ENCODE results near the gene RNF26.
A peak's percentile ranks its signal among the peaks of the same experiment; 100 is the strongest.

RNF26 gene

DNA sequence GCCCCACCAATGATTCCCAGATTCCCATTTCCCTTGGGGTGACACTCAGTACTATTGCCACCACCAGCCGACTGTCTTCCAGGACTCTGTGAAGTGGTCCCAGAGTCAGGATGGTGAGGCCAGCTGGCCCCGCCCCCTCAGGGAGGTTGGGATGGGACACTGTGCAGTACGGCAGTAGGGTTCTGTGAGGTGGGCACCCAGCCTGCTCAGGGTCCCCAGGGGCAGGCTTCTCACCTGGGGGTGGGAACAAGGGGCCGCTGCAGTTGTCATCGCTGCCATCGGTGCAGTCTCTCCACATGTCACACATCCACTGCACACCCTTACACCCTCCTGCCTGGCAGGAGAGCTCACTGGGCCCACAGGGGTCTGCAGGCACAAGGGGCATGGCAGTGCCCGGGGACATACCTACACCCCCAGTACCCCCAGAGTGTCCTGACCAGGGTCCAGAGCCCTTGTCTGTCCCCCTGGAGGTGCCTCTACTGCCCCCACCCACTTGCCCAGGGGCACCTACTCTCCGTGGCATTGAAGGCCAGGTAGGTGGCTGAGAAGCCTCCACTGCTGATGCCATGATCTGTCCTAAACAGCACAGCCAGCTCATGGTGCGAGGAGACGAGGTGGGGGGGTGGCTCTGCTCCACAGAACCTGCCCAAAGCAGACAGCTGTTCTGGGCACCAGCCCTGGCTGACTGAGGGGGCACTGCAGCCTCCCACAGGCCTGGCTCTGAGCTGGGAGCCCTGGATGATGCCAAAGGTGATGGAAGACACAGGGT is 8.2 kb downstream of the RNF26 start:
- Histone ChIP-seq H3K4me1 (ENCODE audit: insufficient read depth, low read length) (peaks cover 19% of the 10 kb centered on the region), H2AFZ (ENCODE audit: low read depth, low read length) (no peak overlapping the region), H3K36me3 (ENCODE audit: insufficient read depth, low read length) (no peaks in the 10 kb centered on the region), H3K4me3 (ENCODE audit: low read length) (no peak overlapping the region), H3K27me3 (ENCODE audit: insufficient read depth, low read length) (peaks cover 41% of the 10 kb centered on the region), H3K9me3 (ENCODE audit: low read length) (no peaks in the 10 kb centered on the region)

DNA sequence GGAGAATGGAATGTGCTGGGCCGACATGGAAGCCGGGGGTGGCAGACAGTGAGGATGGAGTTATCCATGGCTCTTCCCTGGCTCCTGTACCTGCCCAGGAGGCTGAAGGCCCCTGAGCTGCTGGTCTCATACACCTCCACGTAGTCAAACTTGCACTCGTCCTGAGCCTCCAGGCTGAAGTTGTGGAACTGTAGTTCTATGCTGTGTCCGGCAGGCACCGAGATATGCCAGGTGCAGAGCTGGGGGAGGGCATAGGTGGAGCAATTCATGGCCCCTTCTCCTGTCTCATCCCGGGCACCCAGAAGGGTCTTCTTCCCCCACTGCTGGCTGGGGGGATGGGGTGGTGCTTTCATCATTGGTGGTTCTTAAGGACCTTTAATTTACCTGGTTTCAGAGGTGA is 9.4 kb downstream of the RNF26 start:
- H3K4me1 ChIP-seq (ENCODE audit: insufficient read depth, low read length) = peaks cover 12% of the 10 kb centered on the region
- H3K27me3 ChIP-seq (ENCODE audit: insufficient read depth, low read length) = peaks cover 41% of the 10 kb centered on the region
- H3K4me3 ChIP-seq (ENCODE audit: low read length) = no peak overlapping the region
- no peaks in the 10 kb centered on the region for H3K36me3 ChIP-seq (ENCODE audit: insufficient read depth, low read length)
- no peaks in the 10 kb centered on the region for H3K9me3 ChIP-seq (ENCODE audit: low read length)
- H2AFZ ChIP-seq (ENCODE audit: low read depth, low read length) = no peak overlapping the region

DNA sequence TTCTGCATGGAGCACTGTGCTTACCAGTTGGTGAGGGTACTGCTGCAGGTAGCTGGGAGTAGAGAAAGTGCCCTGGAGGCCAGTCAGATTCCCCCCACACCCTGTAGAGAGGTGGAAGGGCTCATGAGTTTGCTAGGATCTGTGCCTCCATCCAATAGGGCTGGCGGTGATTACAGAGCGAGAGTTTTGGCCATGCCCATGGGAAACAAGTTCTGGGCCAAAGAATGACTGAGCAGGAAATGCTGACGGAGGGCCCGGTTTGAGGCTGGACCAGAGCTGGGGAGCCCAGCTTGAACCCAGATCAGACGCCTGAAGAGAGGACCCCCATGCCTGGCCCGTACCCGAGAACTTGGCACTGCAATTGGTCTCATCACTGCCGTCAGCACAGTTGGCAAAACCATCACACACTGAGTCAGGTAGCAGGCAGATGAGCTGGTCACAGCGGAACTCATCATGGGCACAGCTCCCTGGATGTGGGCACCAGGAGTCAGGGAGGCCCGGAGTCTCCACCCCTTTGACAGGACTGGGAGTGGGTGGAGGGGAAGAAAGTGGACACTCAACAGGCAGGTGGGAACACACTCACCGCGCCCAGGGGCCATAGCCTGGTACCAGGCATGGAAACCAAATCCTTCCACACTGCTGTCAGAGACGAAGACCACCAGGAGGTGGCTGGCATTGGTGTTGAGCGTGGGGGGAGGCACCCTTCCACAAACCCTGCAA is 10.1 kb downstream of the RNF26 start:
- Histone ChIP-seq H3K4me1 (ENCODE audit: insufficient read depth, low read length) (peaks cover 12% of the 10 kb centered on the region), H2AFZ (ENCODE audit: low read depth, low read length) (no peak overlapping the region), H3K27me3 (ENCODE audit: insufficient read depth, low read length) (peaks cover 41% of the 10 kb centered on the region)

DNA sequence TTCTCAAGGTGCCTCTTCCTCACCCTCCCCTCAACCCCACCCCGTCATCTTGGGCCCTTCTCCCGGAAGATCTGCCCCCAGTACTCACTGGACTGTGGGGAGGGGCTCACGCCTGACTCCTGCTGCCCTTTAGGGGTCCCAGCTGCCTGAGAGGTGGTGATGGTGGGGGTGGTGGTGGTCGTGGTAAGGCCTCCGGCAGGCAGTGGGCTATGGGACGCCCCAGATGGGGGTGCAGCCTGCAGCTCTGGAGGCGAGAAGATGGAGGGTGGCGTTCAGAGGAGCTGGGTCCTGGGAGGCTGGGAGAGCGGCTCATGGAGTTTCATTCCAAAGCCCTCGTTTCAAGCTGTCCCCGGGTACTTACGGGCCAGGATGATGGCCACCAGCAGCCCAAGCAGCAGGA is 11.4 kb downstream of the RNF26 start:
- H3K9me3 ChIP-seq (ENCODE audit: low read length) = no peaks in the 10 kb centered on the region
- no peak overlapping the region for H2AFZ ChIP-seq (ENCODE audit: low read depth, low read length)
- H3K27me3 ChIP-seq (ENCODE audit: insufficient read depth, low read length) = peaks cover 36% of the 10 kb centered on the region
- no peak overlapping the region for H3K4me3 ChIP-seq (ENCODE audit: low read length)
- peaks cover 9% of the 10 kb centered on the region for H3K4me1 ChIP-seq (ENCODE audit: insufficient read depth, low read length)
- no peaks in the 10 kb centered on the region for H3K36me3 ChIP-seq (ENCODE audit: insufficient read depth, low read length)

More for the DNA sequence above, 10.1 kb downstream of the RNF26 start:
- Histone ChIP-seq H3K9me3 (ENCODE audit: low read length) (no peaks in the 10 kb centered on the region), H3K4me3 (ENCODE audit: low read length) (no peak overlapping the region), H3K36me3 (ENCODE audit: insufficient read depth, low read length) (no peaks in the 10 kb centered on the region)

DNA sequence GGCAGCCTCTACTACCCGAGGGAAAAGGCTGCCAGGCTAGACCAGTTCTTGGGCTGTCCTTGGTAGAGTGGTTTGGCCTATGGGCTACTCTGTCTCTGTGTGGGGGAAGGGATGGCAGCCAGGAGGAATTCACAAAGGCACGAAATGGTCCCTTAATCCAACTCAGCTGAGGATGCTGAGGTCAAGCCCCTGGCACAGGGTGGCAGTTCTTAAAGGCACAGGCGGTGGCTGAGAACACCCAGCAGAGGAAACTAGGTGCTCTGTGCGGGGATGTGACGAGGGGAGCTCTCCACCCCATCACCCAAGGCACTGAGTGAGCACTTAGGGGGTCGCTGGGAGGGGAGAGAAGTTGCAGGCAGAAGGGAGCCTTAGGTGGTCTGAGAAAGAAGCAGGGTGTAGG is 12.3 kb downstream of the RNF26 start, which contains the start of gene MFRP:
TSS of gene MFRP (minus strand) at position 101 of the 400 bp plus-strand sequence. CDS start 192 bp downstream, outside the sequence.
- Histone ChIP-seq H3K36me3 (ENCODE audit: insufficient read depth, low read length) (no peaks in the 10 kb centered on the region), H3K27me3 (ENCODE audit: insufficient read depth, low read length) (peaks cover 27% of the 10 kb centered on the region), H2AFZ (ENCODE audit: low read depth, low read length) (no peak within 1 kb of the TSS), H3K4me1 (ENCODE audit: insufficient read depth, low read length) (no peaks in the 10 kb centered on the region), H3K9me3 (ENCODE audit: low read length) (no peaks in the 10 kb centered on the region), H3K4me3 (ENCODE audit: low read length) (no peak within 1 kb of the TSS)

DNA sequence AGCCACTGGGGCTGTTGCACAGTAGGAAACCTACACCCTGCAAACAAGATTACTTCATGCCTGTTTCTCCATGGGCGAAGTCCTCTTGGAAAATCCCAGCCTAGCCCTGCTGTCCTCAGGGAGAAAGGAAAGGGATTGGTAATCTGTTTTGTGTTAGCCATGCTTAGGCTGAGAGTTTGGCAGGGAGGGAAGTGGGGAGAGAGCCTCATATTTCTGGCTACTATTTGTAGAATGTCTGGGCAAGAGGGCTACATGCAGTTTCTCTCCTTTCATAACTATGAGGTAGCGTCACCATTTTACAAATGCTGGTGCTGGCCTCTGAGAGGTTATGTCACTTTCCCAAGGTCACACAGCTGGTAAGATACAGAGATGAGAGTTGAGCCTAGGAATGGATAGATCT is 12.9 kb downstream of the RNF26 start:
- no peaks in the 10 kb centered on the region for H3K9me3 ChIP-seq (ENCODE audit: low read length)
- H2AFZ ChIP-seq (ENCODE audit: low read depth, low read length) = no peak overlapping the region
- H3K4me1 ChIP-seq (ENCODE audit: insufficient read depth, low read length) = no peaks in the 10 kb centered on the region
- peaks cover 21% of the 10 kb centered on the region for H3K27me3 ChIP-seq (ENCODE audit: insufficient read depth, low read length)
- H3K4me3 ChIP-seq (ENCODE audit: low read length) = no peak overlapping the region
- H3K36me3 ChIP-seq (ENCODE audit: insufficient read depth, low read length) = no peaks in the 10 kb centered on the region

GRCh38 chr11:119347940-119348605 is 13.7 kb downstream of the RNF26 start:
- Histone ChIP-seq H3K27me3 (ENCODE audit: insufficient read depth, low read length) (peaks cover 15% of the 10 kb centered on the region), H3K4me3 (ENCODE audit: low read length) (no peak overlapping the region), H3K4me1 (ENCODE audit: insufficient read depth, low read length) (peaks cover 5% of the 10 kb centered on the region), H3K36me3 (ENCODE audit: insufficient read depth, low read length) (no peaks in the 10 kb centered on the region), H2AFZ (ENCODE audit: low read depth, low read length) (no peak overlapping the region), H3K9me3 (ENCODE audit: low read length) (no peaks in the 10 kb centered on the region)

- Histone ChIP-seq H3K27me3 (ENCODE audit: insufficient read depth, low read length) (peaks cover 3% of the 10 kb centered on the region), H3K4me3 (ENCODE audit: low read length) (no peak overlapping the region), H3K4me1 (ENCODE audit: insufficient read depth, low read length) (peaks cover 15% of the 10 kb centered on the region), H3K9me3 (ENCODE audit: low read length) (no peaks in the 10 kb centered on the region), H3K36me3 (ENCODE audit: insufficient read depth, low read length) (no peaks in the 10 kb centered on the region), H2AFZ (ENCODE audit: low read depth, low read length) (no peak overlapping the region)
These were observed 16.0 kb downstream of the RNF26 start for GRCh38 chr11:119350302-119350701.

DNA sequence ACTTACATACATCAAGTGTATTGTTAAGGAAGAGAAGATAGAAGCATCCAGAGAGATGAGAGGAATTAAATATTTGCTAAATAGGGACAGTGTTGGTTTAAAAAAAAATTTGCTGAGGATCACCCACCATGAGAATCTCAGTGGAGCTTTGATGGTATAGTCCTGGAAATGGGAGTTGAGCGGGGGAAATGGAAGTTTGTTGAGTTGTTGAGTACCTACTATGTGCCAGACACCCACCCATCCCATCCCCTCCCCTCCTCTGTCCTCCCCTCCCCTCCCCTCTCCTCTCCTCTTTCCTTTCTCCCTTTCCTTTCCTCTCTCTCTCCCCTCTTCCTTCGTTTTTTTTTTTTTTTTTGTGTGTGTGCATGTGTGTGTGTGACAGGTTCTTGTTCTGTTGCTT is 16.9 kb downstream of the RNF26 start:
- no peaks in the 10 kb centered on the region for H3K27me3 ChIP-seq (ENCODE audit: insufficient read depth, low read length)
- H3K9me3 ChIP-seq (ENCODE audit: low read length) = no peaks in the 10 kb centered on the region
- peaks cover 24% of the 10 kb centered on the region for H3K4me1 ChIP-seq (ENCODE audit: insufficient read depth, low read length)
- no peak overlapping the region for H2AFZ ChIP-seq (ENCODE audit: low read depth, low read length)
- H3K36me3 ChIP-seq (ENCODE audit: insufficient read depth, low read length) = no peaks in the 10 kb centered on the region
- H3K4me3 ChIP-seq (ENCODE audit: low read length) = no peak overlapping the region

DNA sequence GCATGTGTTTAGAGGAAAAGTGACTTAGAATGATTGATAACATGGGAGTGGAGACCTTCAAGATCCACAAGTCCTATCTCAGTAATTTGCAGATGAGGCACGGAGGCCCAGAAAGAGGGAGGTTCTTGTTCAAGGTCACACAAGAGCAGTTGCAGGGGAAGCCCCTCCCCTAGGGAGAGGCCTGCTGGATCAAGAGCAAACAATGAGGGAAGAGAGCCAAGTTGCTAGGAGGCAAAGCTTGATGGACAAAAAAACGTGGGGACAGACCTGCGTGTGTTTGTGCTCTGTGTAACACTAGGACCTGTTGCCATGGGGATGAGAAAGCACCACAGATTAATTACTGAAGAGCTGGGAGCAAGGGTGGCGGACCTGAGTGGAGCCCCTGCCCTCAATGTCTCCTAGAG is 18.5 kb downstream of the RNF26 start:
- Histone ChIP-seq H2AFZ (ENCODE audit: low read depth, low read length) (no peak overlapping the region), H3K27me3 (ENCODE audit: insufficient read depth, low read length) (no peaks in the 10 kb centered on the region), H3K9me3 (ENCODE audit: low read length) (no peaks in the 10 kb centered on the region), H3K4me3 (ENCODE audit: low read length) (no peak overlapping the region), H3K4me1 (ENCODE audit: insufficient read depth, low read length) (peaks cover 24% of the 10 kb centered on the region), H3K36me3 (ENCODE audit: insufficient read depth, low read length) (no peaks in the 10 kb centered on the region)

DNA sequence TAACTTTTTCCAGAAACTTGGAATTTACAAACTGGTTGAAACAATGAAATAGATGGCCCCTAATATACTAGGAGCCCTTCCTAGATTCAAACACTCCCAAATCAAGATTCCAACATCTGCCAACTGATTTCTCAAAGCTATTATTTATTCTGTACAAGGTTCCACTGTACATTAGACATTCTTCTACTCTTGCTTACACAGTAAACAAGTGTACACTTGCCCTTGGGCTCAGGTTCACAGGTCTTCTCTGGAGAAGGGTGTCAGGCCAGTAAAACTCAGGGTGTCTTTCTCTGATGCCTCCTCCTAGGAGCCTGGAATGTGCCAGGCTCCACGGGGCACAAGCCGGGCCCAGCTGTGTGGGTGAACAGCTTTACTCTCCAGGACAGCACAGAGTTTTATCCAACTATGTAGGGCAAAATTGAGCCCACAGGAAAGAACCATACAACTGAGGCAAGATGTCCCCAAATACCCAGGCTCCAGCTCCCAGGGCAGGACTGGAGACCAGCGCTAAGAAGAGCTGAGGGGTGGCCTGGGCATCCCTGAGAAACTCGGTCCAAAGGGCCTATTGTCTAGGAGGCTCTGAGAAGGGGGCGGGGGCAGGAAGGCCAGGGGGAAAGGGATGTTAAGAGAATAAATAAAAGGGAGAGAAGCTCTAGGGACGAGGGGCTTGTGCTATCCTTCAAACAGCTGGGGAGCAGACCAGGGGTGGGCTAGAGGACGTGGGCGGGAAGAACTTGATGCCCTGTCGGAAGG is 20.9 kb downstream of the RNF26 start:
- Histone ChIP-seq H3K27me3 (ENCODE audit: insufficient read depth, low read length) (no peaks in the 10 kb centered on the region), H3K4me3 (ENCODE audit: low read length) (no peak overlapping the region), H2AFZ (ENCODE audit: low read depth, low read length) (no peak overlapping the region), H3K9me3 (ENCODE audit: low read length) (no peaks in the 10 kb centered on the region), H3K4me1 (ENCODE audit: insufficient read depth, low read length) (peaks cover 24% of the 10 kb centered on the region), H3K36me3 (ENCODE audit: insufficient read depth, low read length) (peaks cover 2% of the 10 kb centered on the region)

- H3K27me3 ChIP-seq (ENCODE audit: insufficient read depth, low read length) = no peaks in the 10 kb centered on the region
- H3K4me1 ChIP-seq (ENCODE audit: insufficient read depth, low read length) = peaks cover 31% of the 10 kb centered on the region
- no peaks in the 10 kb centered on the region for H3K9me3 ChIP-seq (ENCODE audit: low read length)
- peaks cover 2% of the 10 kb centered on the region for H3K36me3 ChIP-seq (ENCODE audit: insufficient read depth, low read length)
- peak overlapping the region; percentile 66 for H2AFZ ChIP-seq (ENCODE audit: low read depth, low read length)
- H3K4me3 ChIP-seq (ENCODE audit: low read length) = peak overlapping the region; percentile 39
These were observed 22.2 kb downstream of the RNF26 start for GRCh38 chr11:119356349-119357031.

All from neuron (in vitro differentiated cells).